ENCODE results near the gene CDK10.

CDK10 gene

GRCh38 chr16:89737341-89738071, 51.0 kb downstream of the CDK10 start:
- Histone ChIP-seq H3K9me3 (ENCODE audit: low read depth, low read length) (no peaks in the 10 kb centered on the region), H3K36me3 (ENCODE audit: insufficient read depth, low read length) (peaks cover 30% of the 10 kb centered on the region; the same call in 1 of the 2 replicates), H3K27ac (no peak overlapping the region), H3K4me3 (no peak overlapping the region), H3K9ac (ENCODE audit: insufficient read length) (no peak overlapping the region)
- no peak for TF ChIP-seq FOXP2 (optimal IDR thresholded peaks at IDR 0.05; ENCODE audit: control extremely low read depth, extremely low read length, insufficient read depth)
- TF ChIP-seq EZH2 (IDR thresholded peaks at IDR 0.05) = no peak
- no peak for TF ChIP-seq POLR2AphosphoS5 (IDR thresholded peaks at IDR 0.05; ENCODE audit: borderline replicate concordance, low read depth, low read length)
- DNase-seq (ENCODE audit: low read depth, low spot score) = no peak

- Histone ChIP-seq H3K27ac (no peak overlapping the region), H3K36me3 (ENCODE audit: insufficient read depth, low read length) (peaks cover 30% of the 10 kb centered on the region; the same call in 1 of the 2 replicates), H3K9ac (ENCODE audit: insufficient read length) (no peak overlapping the region), H3K4me3 (no peak overlapping the region), H3K9me3 (ENCODE audit: low read depth, low read length) (no peaks in the 10 kb centered on the region)
- no peak for TF ChIP-seq POLR2AphosphoS5 (IDR thresholded peaks at IDR 0.05; ENCODE audit: borderline replicate concordance, low read depth, low read length)
- no peak for TF ChIP-seq EZH2 (IDR thresholded peaks at IDR 0.05)
- no peak for TF ChIP-seq FOXP2 (optimal IDR thresholded peaks at IDR 0.05; ENCODE audit: control extremely low read depth, extremely low read length, insufficient read depth)
- no peak for DNase-seq (ENCODE audit: low read depth, low spot score)
Measured at GRCh38 chr16:89738072-89738377, 51.5 kb downstream of the CDK10 start.

- Histone ChIP-seq H3K36me3 (ENCODE audit: insufficient read depth, low read length) (peaks cover 30% of the 10 kb centered on the region; the same call in 1 of the 2 replicates), H3K9ac (ENCODE audit: insufficient read length) (no peak overlapping the region), H3K4me3 (no peak overlapping the region), H3K9me3 (ENCODE audit: low read depth, low read length) (no peaks in the 10 kb centered on the region), H3K27ac (no peak overlapping the region)
- TF ChIP-seq EZH2 (IDR thresholded peaks at IDR 0.05) = no peak
- TF ChIP-seq POLR2AphosphoS5 (IDR thresholded peaks at IDR 0.05; ENCODE audit: borderline replicate concordance, low read depth, low read length) = no peak
- no peak for TF ChIP-seq FOXP2 (optimal IDR thresholded peaks at IDR 0.05; ENCODE audit: control extremely low read depth, extremely low read length, insufficient read depth)
- DNase-seq (ENCODE audit: low read depth, low spot score) = no peak
Measured at GRCh38 chr16:89738538-89739317, 52.2 kb downstream of the CDK10 start.

- no peak overlapping the region for H3K27ac ChIP-seq
Measured at GRCh38 chr16:89739383-89739782, 52.9 kb downstream of the CDK10 start.

GRCh38 chr16:89741342-89742014, 55.0 kb downstream of the CDK10 start:
- Histone ChIP-seq H3K27ac (no peak overlapping the region), H3K36me3 (ENCODE audit: insufficient read depth, low read length) (peaks cover 26% of the 10 kb centered on the region; the same call in 1 of the 2 replicates), H3K4me3 (no peak overlapping the region), H3K9me3 (ENCODE audit: low read depth, low read length) (no peaks in the 10 kb centered on the region), H3K9ac (ENCODE audit: insufficient read length) (no peak overlapping the region)
- TF ChIP-seq FOXP2 (optimal IDR thresholded peaks at IDR 0.05; ENCODE audit: control extremely low read depth, extremely low read length, insufficient read depth) (no peak), POLR2AphosphoS5 (IDR thresholded peaks at IDR 0.05; ENCODE audit: borderline replicate concordance, low read depth, low read length) (no peak; the same call in 1 of the 2 replicates), EZH2 (IDR thresholded peaks at IDR 0.05) (no peak)
- no peak for DNase-seq (ENCODE audit: low read depth, low spot score)

More at GRCh38 chr16:89739383-89739782, 52.9 kb downstream of the CDK10 start:
- H3K36me3 ChIP-seq (ENCODE audit: insufficient read depth, low read length) = peaks cover 30% of the 10 kb centered on the region; the same call in 1 of the 2 replicates
- H3K9me3 ChIP-seq (ENCODE audit: low read depth, low read length) = no peaks in the 10 kb centered on the region
- no peak for TF ChIP-seq FOXP2 (optimal IDR thresholded peaks at IDR 0.05; ENCODE audit: control extremely low read depth, extremely low read length, insufficient read depth)
- DNase-seq (ENCODE audit: low read depth, low spot score) = no peak
- no peak overlapping the region for H3K4me3 ChIP-seq
- no peak overlapping the region for H3K9ac ChIP-seq (ENCODE audit: insufficient read length)

GRCh38 chr16:89742948-89743347, 56.5 kb downstream of the CDK10 start:
- no peak for DNase-seq (ENCODE audit: low read depth, low spot score)
- H3K36me3 ChIP-seq (ENCODE audit: insufficient read depth, low read length) = peaks cover 22% of the 10 kb centered on the region; the same call in 1 of the 2 replicates
- H3K9ac ChIP-seq (ENCODE audit: insufficient read length) = no peak overlapping the region
- no peak overlapping the region for H3K4me3 ChIP-seq
- H3K27ac ChIP-seq = peak overlapping the region; percentile 42; the same call in 1 of the 2 replicates
- H3K9me3 ChIP-seq (ENCODE audit: low read depth, low read length) = no peaks in the 10 kb centered on the region
- TF ChIP-seq FOXP2 (optimal IDR thresholded peaks at IDR 0.05; ENCODE audit: control extremely low read depth, extremely low read length, insufficient read depth) = no peak
- peak; percentile 8; the same call in 1 of the 2 replicates for TF ChIP-seq POLR2AphosphoS5 (IDR thresholded peaks at IDR 0.05; ENCODE audit: borderline replicate concordance, low read depth, low read length)

GRCh38 chr16:89744813-89745212, 58.3 kb downstream of the CDK10 start:
- H3K36me3 ChIP-seq (ENCODE audit: insufficient read depth, low read length) = peaks cover 13% of the 10 kb centered on the region; the same call in 1 of the 2 replicates
- no peak overlapping the region for H3K27ac ChIP-seq
- no peaks in the 10 kb centered on the region for H3K9me3 ChIP-seq (ENCODE audit: low read depth, low read length)
- H3K4me3 ChIP-seq = no peak overlapping the region
- no peak for DNase-seq (ENCODE audit: low read depth, low spot score)
- TF ChIP-seq POLR2AphosphoS5 (IDR thresholded peaks at IDR 0.05; ENCODE audit: borderline replicate concordance, low read depth, low read length) = no peak
- TF ChIP-seq FOXP2 (optimal IDR thresholded peaks at IDR 0.05; ENCODE audit: control extremely low read depth, extremely low read length, insufficient read depth) = no peak
- no peak for TF ChIP-seq EZH2 (IDR thresholded peaks at IDR 0.05)
- no peak overlapping the region for H3K9ac ChIP-seq (ENCODE audit: insufficient read length)

Data from SK-N-MC (cell line).